Stimulated activated CD8-positive, alpha-beta memory T cell treated with anti-CD3 and anti-CD28 coated beads, Interleukin-7, amount 100 ng/mL, for 24 hours (primary cell): Measurements from ENCODE around the gene ATP6V0E1.
A peak's percentile ranks its signal among the peaks of the same experiment; 100 is the strongest.
"Not testable (repeated sequence)": the region's sequence is repeated elsewhere in the genome, so short reads cannot be mapped to it uniquely, and the experiment has no call there.

ENCODE experiments used
- DNase-seq: peaks from one replicate; pipeline ENCODE4 v3.0.0-alpha.2; 2020; ENCODE audit warnings: low read depth

ATP6V0E1 gene

GRCh38 chr5:173039188-173039587, 55.6 kb downstream of the ATP6V0E1 start:
- no peak for DNase-seq

- no peak for DNase-seq
Measured at GRCh38 chr5:173039964-173040363, 56.4 kb downstream of the ATP6V0E1 start.

- no peak for DNase-seq
Measured at GRCh38 chr5:173041881-173042762, 58.6 kb downstream of the ATP6V0E1 start.

- DNase-seq = no peak
Measured at GRCh38 chr5:173042763-173043107, 59.2 kb downstream of the ATP6V0E1 start.

- no peak for DNase-seq
Measured at GRCh38 chr5:173045474-173045873, 61.9 kb downstream of the ATP6V0E1 start.

- DNase-seq = not testable (repeated sequence)
Measured at GRCh38 chr5:173047096-173047837, 63.7 kb downstream of the ATP6V0E1 start.

- no peak for DNase-seq
Measured at GRCh38 chr5:173047838-173048105, 64.2 kb downstream of the ATP6V0E1 start.

GRCh38 chr5:173050791-173051190, 67.2 kb downstream of the ATP6V0E1 start:
- no peak for DNase-seq

- DNase-seq = no peak
Measured at GRCh38 chr5:173051746-173052145, 68.2 kb downstream of the ATP6V0E1 start.

GRCh38 chr5:173053041-173053440, 69.5 kb downstream of the ATP6V0E1 start:
- no peak for DNase-seq

GRCh38 chr5:173055042-173055721, 71.6 kb downstream of the ATP6V0E1 start:
- DNase-seq = no peak

GRCh38 chr5:173055722-173055982, 72.1 kb downstream of the ATP6V0E1 start:
- DNase-seq = no peak

GRCh38 chr5:173055983-173056782, 72.6 kb downstream of the ATP6V0E1 start, which contains the start of gene CREBRF:
CREBRF (plus strand) TSS chr5:173056352; CDS start chr5:173080776, 24,424 bp downstream.
- DNase-seq = peak; percentile 95

GRCh38 chr5:173056783-173057061, 73.2 kb downstream of the ATP6V0E1 start:
- DNase-seq = no peak

GRCh38 chr5:173057062-173057924, 73.7 kb downstream of the ATP6V0E1 start:
- peak; percentile 99 for DNase-seq

- DNase-seq = no peak
Measured at GRCh38 chr5:173062141-173062540, 78.6 kb downstream of the ATP6V0E1 start.

- no peak for DNase-seq
Measured at GRCh38 chr5:173065155-173065554, 81.6 kb downstream of the ATP6V0E1 start.

- no peak for DNase-seq
Measured at GRCh38 chr5:173069671-173070070, 86.1 kb downstream of the ATP6V0E1 start.

- DNase-seq = no peak
Measured at GRCh38 chr5:173075137-173075843, 91.7 kb downstream of the ATP6V0E1 start.

- no peak for DNase-seq
Measured at GRCh38 chr5:173075970-173076369, 92.4 kb downstream of the ATP6V0E1 start.

GRCh38 chr5:173076471-173076870, 92.9 kb downstream of the ATP6V0E1 start:
- DNase-seq = not testable (repeated sequence)
